Neural crest cell (in vitro differentiated cells): Measurements from ENCODE around the gene CSGALNACT2. TPM values are rescaled to one million over a fixed set of nuclear protein-coding genes. Genes with fewer than 3 reads are reported as not detected.

ENCODE experiments used
- DNase-seq: peaks from one replicate; pipeline ENCODE4 v3.0.0; 2021; ENCODE audit warnings: low read depth, mixed read lengths, low spot score
- H3K27ac Mint-ChIP-seq: one replicate; pipeline ENCODE4 v1.8.0; 2021; ENCODE audit warnings: mild to moderate bottlenecking, mixed read lengths; ENCODE audit not compliant: unreplicated experiment
- H3K27me3 Mint-ChIP-seq: 2 replicates; pipeline ENCODE4 v1.8.0; 2021; ENCODE audit warnings: low read depth, mild to moderate bottlenecking, mixed read lengths
- H3K36me3 Mint-ChIP-seq: 2 replicates; pipeline ENCODE4 v1.8.0; 2021; ENCODE audit warnings: low read depth, mild to moderate bottlenecking, mixed read lengths
- H3K4me1 Mint-ChIP-seq: 2 replicates; pipeline ENCODE4 v1.8.0; 2021; ENCODE audit warnings: mixed read lengths
- H3K4me3 Mint-ChIP-seq: one replicate; pipeline ENCODE4 v1.8.0; 2021; ENCODE audit warnings: mild to moderate bottlenecking, mixed read lengths
- H3K9me3 Mint-ChIP-seq: 2 replicates; pipeline ENCODE4 v1.8.0; 2021; ENCODE audit warnings: mixed read lengths
- total RNA-seq: library from RNA; stranded (reverse); gene quantifications from 2 replicates; pipeline ENCODE4 v1.2.1, GENCODE V29; 2021
- TF ChIP-seq, protein P1 (sequence below): fragments of 200-600 bp; sonication (generic); conservative IDR thresholded peaks from 2 replicates; pipeline ENCODE4 v1.5.0; 2021; ENCODE audit warnings: antibody characterized with exemption, mild to moderate bottlenecking

CSGALNACT2 gene
- total RNA-seq, 1 donor from 2014 or later, result 14.6 TPM

- DNase-seq, result no peak
- no peak overlapping the region for H3K27ac Mint-ChIP-seq
- H3K27me3 Mint-ChIP-seq, result no peaks in the 10 kb centered on the region
- H3K9me3 Mint-ChIP-seq, result no peaks in the 10 kb centered on the region
- H3K4me3 Mint-ChIP-seq, result no peak overlapping the region
- H3K4me1 Mint-ChIP-seq, result no peaks in the 10 kb centered on the region
- no peaks in the 10 kb centered on the region for H3K36me3 Mint-ChIP-seq
- TF ChIP-seq, protein P1, sequence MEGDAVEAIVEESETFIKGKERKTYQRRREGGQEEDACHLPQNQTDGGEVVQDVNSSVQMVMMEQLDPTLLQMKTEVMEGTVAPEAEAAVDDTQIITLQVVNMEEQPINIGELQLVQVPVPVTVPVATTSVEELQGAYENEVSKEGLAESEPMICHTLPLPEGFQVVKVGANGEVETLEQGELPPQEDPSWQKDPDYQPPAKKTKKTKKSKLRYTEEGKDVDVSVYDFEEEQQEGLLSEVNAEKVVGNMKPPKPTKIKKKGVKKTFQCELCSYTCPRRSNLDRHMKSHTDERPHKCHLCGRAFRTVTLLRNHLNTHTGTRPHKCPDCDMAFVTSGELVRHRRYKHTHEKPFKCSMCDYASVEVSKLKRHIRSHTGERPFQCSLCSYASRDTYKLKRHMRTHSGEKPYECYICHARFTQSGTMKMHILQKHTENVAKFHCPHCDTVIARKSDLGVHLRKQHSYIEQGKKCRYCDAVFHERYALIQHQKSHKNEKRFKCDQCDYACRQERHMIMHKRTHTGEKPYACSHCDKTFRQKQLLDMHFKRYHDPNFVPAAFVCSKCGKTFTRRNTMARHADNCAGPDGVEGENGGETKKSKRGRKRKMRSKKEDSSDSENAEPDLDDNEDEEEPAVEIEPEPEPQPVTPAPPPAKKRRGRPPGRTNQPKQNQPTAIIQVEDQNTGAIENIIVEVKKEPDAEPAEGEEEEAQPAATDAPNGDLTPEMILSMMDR, result no peak
These were observed 24.0 kb upstream of the CSGALNACT2 start for GRCh38 chr10:43114088-43114742.

DNA sequence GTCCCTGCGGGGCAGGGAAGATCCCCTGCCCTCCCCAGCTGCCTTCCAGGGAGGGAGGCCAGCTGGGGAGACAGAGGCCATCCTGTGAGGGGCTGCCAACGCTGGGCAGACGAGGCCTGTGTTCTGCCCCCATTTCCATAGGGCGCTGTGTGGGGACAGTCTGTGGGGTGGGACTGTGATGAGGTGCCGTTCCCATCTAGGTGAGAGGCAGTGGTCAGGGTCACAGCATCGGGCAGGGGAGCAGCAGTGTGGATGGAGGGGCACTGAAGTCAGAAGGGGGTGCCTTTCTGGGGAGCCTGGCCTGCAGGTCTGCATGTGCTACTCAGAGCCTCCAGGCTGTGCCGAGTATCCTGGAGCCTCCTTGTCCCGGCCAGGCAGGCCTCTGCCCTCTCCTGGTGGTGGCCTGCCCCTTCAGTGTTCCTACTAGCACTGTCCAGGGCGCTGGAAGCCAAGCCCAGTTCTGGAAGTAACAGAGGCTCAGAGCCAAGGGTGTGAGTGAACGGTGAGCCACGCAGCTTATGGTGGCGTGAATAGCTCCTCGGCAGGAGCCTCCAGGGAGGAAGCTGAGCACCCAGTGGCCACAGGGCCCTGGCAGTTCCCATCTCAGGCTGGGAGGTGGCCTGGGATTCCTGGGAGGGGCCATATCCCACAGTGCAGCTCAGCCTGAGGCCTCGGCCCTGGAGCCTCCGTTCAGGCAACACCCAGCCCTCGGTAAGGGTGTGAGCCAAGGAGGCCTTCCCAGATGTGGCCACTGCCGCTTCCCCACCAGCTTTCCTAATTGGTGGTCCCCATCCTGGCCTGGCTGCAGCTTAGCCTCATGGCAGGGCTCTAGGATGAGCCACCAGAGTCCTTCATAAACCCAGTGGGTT lies 23.3 kb upstream of the CSGALNACT2 start:
- TF ChIP-seq, protein P1, result no peak
- no peak for DNase-seq
- no peak overlapping the region for H3K27ac Mint-ChIP-seq
- H3K27me3 Mint-ChIP-seq, result no peaks in the 10 kb centered on the region
- no peak overlapping the region for H3K4me3 Mint-ChIP-seq
- H3K36me3 Mint-ChIP-seq, result no peaks in the 10 kb centered on the region
- no peaks in the 10 kb centered on the region for H3K4me1 Mint-ChIP-seq
- no peaks in the 10 kb centered on the region for H3K9me3 Mint-ChIP-seq

DNA sequence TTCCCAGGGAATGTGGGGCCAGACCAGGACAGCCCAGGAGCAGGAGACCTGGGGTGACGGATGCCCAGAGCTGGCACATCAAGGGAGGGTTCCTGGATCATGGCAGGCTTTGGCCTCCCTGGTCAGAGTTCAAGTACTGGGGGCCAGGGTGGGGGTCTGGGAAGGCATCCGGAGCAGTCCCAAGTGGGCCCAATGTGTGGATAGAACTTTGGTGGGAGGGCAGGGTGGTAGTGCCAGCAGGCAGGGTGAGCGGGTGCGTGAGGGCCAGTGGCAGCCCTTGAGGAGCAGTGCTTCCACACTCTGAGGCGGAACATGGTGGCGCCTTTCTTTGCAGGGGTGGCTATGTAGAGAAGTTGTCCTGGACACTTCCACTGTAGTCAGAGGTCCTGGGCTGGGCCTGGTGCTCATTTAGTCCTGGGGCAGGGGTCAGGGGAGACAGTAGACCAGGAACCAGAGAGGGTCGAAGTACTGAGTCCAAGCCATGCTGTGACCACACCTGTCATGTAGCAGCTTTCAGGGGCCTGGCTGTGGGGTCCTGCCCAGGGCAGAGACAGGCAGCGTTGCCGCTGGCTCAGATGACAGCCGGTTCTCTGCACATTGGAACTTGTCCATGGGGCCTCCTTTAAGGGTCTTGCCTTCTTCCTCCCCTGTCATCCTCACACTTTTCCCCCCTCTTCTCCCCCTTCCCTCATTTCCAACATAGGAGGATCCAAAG lies 22.2 kb upstream of the CSGALNACT2 start:
- no peaks in the 10 kb centered on the region for H3K9me3 Mint-ChIP-seq
- peaks cover 9% of the 10 kb centered on the region for H3K4me1 Mint-ChIP-seq
- no peak overlapping the region for H3K4me3 Mint-ChIP-seq
- no peaks in the 10 kb centered on the region for H3K27me3 Mint-ChIP-seq
- TF ChIP-seq, protein P1, result no peak
- H3K27ac Mint-ChIP-seq, result no peak overlapping the region
- DNase-seq, result no peak
- no peaks in the 10 kb centered on the region for H3K36me3 Mint-ChIP-seq

GRCh38 chr10:43116596-43116995 lies 21.6 kb upstream of the CSGALNACT2 start:
- Mint-ChIP-seq H3K36me3 (no peaks in the 10 kb centered on the region), H3K9me3 (no peaks in the 10 kb centered on the region), H3K4me3 (no peak overlapping the region), H3K27ac (no peak overlapping the region), H3K27me3 (no peaks in the 10 kb centered on the region), H3K4me1 (peaks cover 14% of the 10 kb centered on the region)
- TF ChIP-seq, protein P1, result no peak
- DNase-seq, result no peak

GRCh38 chr10:43117031-43117776 lies 21.0 kb upstream of the CSGALNACT2 start:
- no peak overlapping the region for H3K27ac Mint-ChIP-seq
- no peak overlapping the region for H3K4me3 Mint-ChIP-seq

More at GRCh38 chr10:43117031-43117776, 21.0 kb upstream of the CSGALNACT2 start:
- Mint-ChIP-seq H3K9me3 (no peaks in the 10 kb centered on the region), H3K4me1 (peaks cover 17% of the 10 kb centered on the region), H3K27me3 (no peaks in the 10 kb centered on the region), H3K36me3 (no peaks in the 10 kb centered on the region)
- TF ChIP-seq, protein P1, result no peak
- DNase-seq, result no peak
